Measurements from ENCODE around the gene INPP5D. TPM values are rescaled to one million over a fixed set of nuclear protein-coding genes. Genes with fewer than 3 reads are reported as not detected.
A peak's percentile ranks its signal among the peaks of the same experiment; 100 is the strongest.

INPP5D gene
- total and polyA plus RNA-seq, 8 donors, result 3.7 to 564 (median 8.5) TPM

GRCh38 chr2:233247116-233247515 lies 187.0 kb downstream of the INPP5D start:
- DNase-seq, result no peak
- 70 to 80% (median 74%) methylated on average over 2 of the region's 2 CpGs for WGBS, 5 donors

DNA sequence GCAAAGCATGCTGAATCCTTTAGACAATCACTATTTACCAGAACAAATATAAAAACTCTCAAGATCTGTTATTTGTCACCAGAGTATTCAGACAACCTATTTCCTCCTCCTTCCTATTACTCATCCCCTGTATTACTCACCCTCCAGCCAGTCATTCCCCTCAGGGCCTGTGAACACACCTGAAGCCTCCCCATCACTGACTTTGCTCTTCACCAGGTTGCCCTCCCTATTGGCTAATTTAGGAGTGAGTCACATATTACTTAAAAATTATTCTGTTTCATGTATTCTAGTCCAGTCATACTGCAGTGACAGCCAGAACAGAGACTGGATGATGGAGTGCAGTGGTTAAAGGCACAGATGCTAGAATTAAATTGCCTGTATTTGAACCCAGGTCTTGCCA lies 187.6 kb downstream of the INPP5D start:
- peaks cover 5 to 21% (median 7%) of the 10 kb centered on the region in 4 donors for H3K4me1 ChIP-seq
- H3K36me3 ChIP-seq, result no peaks in the 10 kb centered on the region
- H3K27me3 ChIP-seq, result no peaks in the 10 kb centered on the region
- no peak overlapping the region for H3K27ac ChIP-seq
- intact Hi-C loops (cut with DNase I; ENCODE audit: low total_unique reads), result loop anchor here (10.0 kb wide), 1 partner anchor 643 kb away; no protein-coding TSS in a partner anchor
- DNase-seq, result no peak
- H3K9me3 ChIP-seq, result no peaks in the 10 kb centered on the region
- H3K4me3 ChIP-seq, result no peak overlapping the region
- TF ChIP-seq EP300 (IDR thresholded peaks at IDR 0.05), result no peak
- TF ChIP-seq CTCF (IDR thresholded peaks at IDR 0.05), result no peak
- TF ChIP-seq POLR2A (IDR thresholded peaks at IDR 0.05), result no peak
- no peak for TF ChIP-seq POLR2AphosphoS5 (IDR thresholded peaks at IDR 0.05)

More at GRCh38 chr2:233247116-233247515, 187.0 kb downstream of the INPP5D start:
- no peak for TF ChIP-seq CTCF (IDR thresholded peaks at IDR 0.05)
- no peak for TF ChIP-seq EP300 (IDR thresholded peaks at IDR 0.05)
- no peak for TF ChIP-seq POLR2A (IDR thresholded peaks at IDR 0.05)
- no peak for TF ChIP-seq POLR2AphosphoS5 (IDR thresholded peaks at IDR 0.05)
- intact Hi-C loops (cut with DNase I; ENCODE audit: low total_unique reads), result loop anchor here (10.0 kb wide), 1 partner anchor 642 kb away; no protein-coding TSS in a partner anchor
- peaks cover 0 to 22% (median 2%) of the 10 kb centered on the region in 4 donors for H3K4me1 ChIP-seq
- no peak overlapping the region for H3K4me3 ChIP-seq
- no peaks in the 10 kb centered on the region for H3K9me3 ChIP-seq
- H3K27ac ChIP-seq, result no peak overlapping the region
- no peaks in the 10 kb centered on the region for H3K36me3 ChIP-seq
- no peaks in the 10 kb centered on the region for H3K27me3 ChIP-seq

- peaks cover 0 to 4% (median 0%) of the 10 kb centered on the region in 4 donors for H3K36me3 ChIP-seq
- peak in 1 of 2 donors; percentile 17 for DNase-seq
- no peak for TF ChIP-seq CTCF (IDR thresholded peaks at IDR 0.05)
- no peak for TF ChIP-seq EP300 (IDR thresholded peaks at IDR 0.05)
- no peak for TF ChIP-seq POLR2A (IDR thresholded peaks at IDR 0.05)
- no peak for TF ChIP-seq POLR2AphosphoS5 (IDR thresholded peaks at IDR 0.05)
- peaks cover 15 to 21% (median 19%) of the 10 kb centered on the region in 4 donors for H3K4me1 ChIP-seq
- no peaks in the 10 kb centered on the region for H3K9me3 ChIP-seq
- H3K27me3 ChIP-seq, result no peaks in the 10 kb centered on the region
- H3K27ac ChIP-seq, result no peak overlapping the region
- WGBS, 5 donors, result 56 to 73% (median 68%) methylated on average over 7 of the region's 7 CpGs
- no peak overlapping the region for H3K4me3 ChIP-seq
- intact Hi-C loops (cut with DNase I; ENCODE audit: low total_unique reads), result loop anchor here (10.0 kb wide), 1 partner anchor 644 kb away; no protein-coding TSS in a partner anchor
These were observed 188.9 kb downstream of the INPP5D start for GRCh38 chr2:233248999-233249398.

DNA sequence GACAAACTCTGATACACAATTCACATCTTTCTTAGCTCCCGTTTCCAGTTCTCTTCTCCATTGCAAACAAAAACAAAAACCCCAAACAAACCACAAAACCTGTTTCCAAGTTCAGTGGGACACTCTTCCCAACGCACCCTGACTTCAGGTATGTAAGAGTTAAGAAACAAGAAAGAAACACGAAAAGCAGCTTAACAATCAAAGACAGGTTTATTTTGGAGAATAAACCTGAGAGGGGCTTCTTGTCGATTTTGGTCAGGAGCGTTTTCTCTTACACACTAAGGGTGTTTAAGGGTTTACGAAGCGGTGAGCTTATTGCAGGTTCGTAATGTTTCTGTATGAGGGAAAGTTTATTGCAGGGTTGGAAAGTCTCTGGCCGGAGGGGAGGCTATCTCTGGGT lies 190.4 kb downstream of the INPP5D start:
- peaks cover 0 to 12% (median 6%) of the 10 kb centered on the region in 4 donors for H3K36me3 ChIP-seq
- H3K27me3 ChIP-seq, result no peaks in the 10 kb centered on the region
- no peak overlapping the region for H3K4me3 ChIP-seq
- no peak for DNase-seq
- H3K27ac ChIP-seq, result peak overlapping the region in 4 of 5 donors; percentile 89 to 94 (median 93)
- no peaks in the 10 kb centered on the region for H3K9me3 ChIP-seq
- intact Hi-C loops (cut with DNase I; ENCODE audit: low total_unique reads), result no loop called here
- 92 to 94% (median 94%) methylated on average over 9 of the region's 9 CpGs for WGBS, 5 donors
- H3K4me1 ChIP-seq, result peaks cover 18 to 36% (median 27%) of the 10 kb centered on the region in 4 donors
- TF ChIP-seq EP300 (IDR thresholded peaks at IDR 0.05) (no peak), POLR2AphosphoS5 (IDR thresholded peaks at IDR 0.05) (no peak), POLR2A (IDR thresholded peaks at IDR 0.05) (no peak), CTCF (IDR thresholded peaks at IDR 0.05) (no peak)

All from stomach (tissue), 9 donors.